Measurements from ENCODE around the gene SEC11C. TPM values are rescaled to one million over a fixed set of nuclear protein-coding genes. Genes with fewer than 3 reads are reported as not detected.

The SEC11C gene
- total RNA-seq, 1 donor from 2014 or later, result 59.9 TPM

DNA sequence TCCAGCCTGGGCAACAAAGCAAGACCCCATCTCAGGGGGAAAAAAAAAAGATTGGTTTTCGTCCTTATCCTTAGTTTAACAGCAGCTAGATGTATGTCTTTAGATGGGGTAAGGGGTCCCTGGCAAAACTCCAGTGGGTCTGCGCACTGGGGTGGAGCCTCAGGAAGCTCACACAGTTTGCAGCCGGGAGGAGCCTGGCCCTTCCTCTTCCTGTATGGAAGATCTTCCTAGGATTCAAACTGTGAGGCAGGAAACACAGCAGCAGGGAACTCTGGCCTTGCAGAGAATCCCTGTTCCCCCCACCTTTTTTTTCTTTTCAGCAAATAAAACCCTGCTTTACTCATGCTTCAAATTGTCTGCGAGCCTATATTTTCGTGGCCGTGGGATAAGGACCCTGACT, 67.8 kb downstream of the SEC11C start:
- FAIRE-seq (no peak), DNase-seq (ENCODE audit: low spot score in 2 of 2) (no peak)

Other genes with a start within 250 kb of the SEC11C start
- 22.8 TPM for gene GRP, start 80.3 kb downstream of the SEC11C start, total RNA-seq
- not detected for gene RAX, start 133.6 kb downstream of the SEC11C start, total RNA-seq
- gene CPLX4, start 178.8 kb downstream of the SEC11C start, total RNA-seq, result not detected
- gene LMAN1, start 219.4 kb downstream of the SEC11C start, total RNA-seq, result 39.9 TPM